CD8-positive, alpha-beta memory T cell (primary cell): ENCODE data around the gene FCHO1. TPM values are rescaled to one million over a fixed set of nuclear protein-coding genes. Genes with fewer than 3 reads are reported as not detected.

ENCODE experiments used
- CTCF ChIA-PET: fragments of 350-600 bp; sonication (Branson Sonifier 250); formaldehyde crosslinking; loops from one replicate; lab custom pipeline; 2021; ENCODE audit warnings: antibody characterized with exemption; lab: Charles Lee
- POLR2A ChIA-PET: fragments of 350-600 bp; sonication (Branson Sonifier 250); formaldehyde crosslinking; loops from one replicate; lab custom pipeline; 2021; ENCODE audit warnings: antibody characterized with exemption; lab: Charles Lee
- DNase-seq, 5 donors: peaks; one replicate each; pipeline versions ENCODE4 v3.0.0 to v3.0.0-alpha.2; 2020 to 2022; ENCODE audit warnings: mixed read lengths in 1 of 5
- H3K27ac ChIP-seq: one replicate; pipeline ENCODE4 v1.7.0; 2013; ENCODE audit warnings: low read depth, mild to moderate bottlenecking, low read length, moderate library complexity
- H3K27me3 ChIP-seq: 2 replicates; pipeline ENCODE4 v1.7.0; 2013; ENCODE audit warnings: low read length, mild to moderate bottlenecking; ENCODE audit not compliant: insufficient read depth, poor library complexity, severe bottlenecking
- H3K36me3 ChIP-seq: 2 replicates; pipeline ENCODE4 v1.7.0; 2013; ENCODE audit warnings: mild to moderate bottlenecking, low read length, moderate library complexity; ENCODE audit not compliant: insufficient read depth
- H3K4me1 ChIP-seq: 2 replicates; pipeline ENCODE4 v1.7.0; 2013; ENCODE audit warnings: mild to moderate bottlenecking, low read length, moderate library complexity; ENCODE audit not compliant: insufficient read depth
- H3K4me3 ChIP-seq: 2 replicates; pipeline ENCODE4 v1.7.0; 2013; ENCODE audit warnings: mild to moderate bottlenecking, low read length
- H3K9me3 ChIP-seq: 2 replicates; pipeline ENCODE4 v1.7.0; 2013; ENCODE audit warnings: mild to moderate bottlenecking, low read length
- H3K27ac Mint-ChIP-seq, 8 donors: one replicate each; pipeline ENCODE4 v1.8.0; 2020 to 2021; ENCODE audit warnings: mixed read lengths in 8 of 8, mild to moderate bottlenecking in 6 of 8, inconsistent platforms in 3 of 8, moderate library complexity in 3 of 8
- H3K27me3 Mint-ChIP-seq, 2 donors: one replicate each; pipeline ENCODE4 v1.8.0; 2020 to 2021; ENCODE audit warnings: mixed read lengths in 2 of 2, mild to moderate bottlenecking in 1 of 2, moderate library complexity in 1 of 2
- H3K36me3 Mint-ChIP-seq, 3 donors: one replicate each; pipeline ENCODE4 v1.8.0; 2020 to 2021; ENCODE audit warnings: mixed read lengths in 3 of 3, inconsistent platforms in 1 of 3, mild to moderate bottlenecking in 1 of 3
- H3K4me1 Mint-ChIP-seq, 3 donors: one replicate each; pipeline ENCODE4 v1.8.0; 2020 to 2021; ENCODE audit warnings: mixed read lengths in 3 of 3, inconsistent platforms in 1 of 3, mild to moderate bottlenecking in 1 of 3
- H3K4me3 Mint-ChIP-seq, 7 donors: one replicate each; pipeline ENCODE4 v1.8.0; 2020 to 2021; ENCODE audit warnings: mixed read lengths in 7 of 7, mild to moderate bottlenecking in 6 of 7, moderate library complexity in 4 of 7, inconsistent platforms in 2 of 7
- H3K9me3 Mint-ChIP-seq, 5 donors: one replicate each; pipeline ENCODE4 v1.8.0; 2020 to 2022; ENCODE audit warnings: mixed read lengths in 5 of 5, mild to moderate bottlenecking in 3 of 5, moderate library complexity in 2 of 5, inconsistent platforms in 1 of 5
- polyA plus RNA-seq: library from polyadenylated mRNA; unstranded; fragments of 300-500 nt; fragmentation: Illumina TruSeq; gene quantifications from one replicate; pipeline ENCODE4 v1.2.3, GENCODE V29; 2021
- total RNA-seq, 2 experiments: library from RNA; stranded (reverse); gene quantifications; one replicate each; pipeline ENCODE4 v1.2.3, GENCODE V29; 2021

Gene FCHO1
- total and polyA plus RNA-seq, 3 experiments from 2014 or later: 23.0 to 38.7 (median 37.7) TPM

- Mint-ChIP-seq H3K36me3 (peaks cover 0 to 69% (median 10%) of the 10 kb centered on the region in 3 donors), H3K9me3 (no peaks in the 10 kb centered on the region), H3K27ac (peak overlapping the region in 4 of 8 donors; percentile 46 to 85 (median 79)), H3K27me3 (no peaks in the 10 kb centered on the region), H3K4me1 (peaks cover 25 to 55% (median 27%) of the 10 kb centered on the region in 3 donors), H3K4me3 (no peak overlapping the region)
- no peak overlapping the region for H3K4me3 ChIP-seq
- ChIA-PET POLR2A (interaction anchor here (0.6 kb wide), 1 partner anchor 18 kb away, joined by 4 read pairs; no protein-coding TSS in a partner anchor), CTCF (interaction anchor here (0.9 kb wide), 1 partner anchor 19 kb away, joined by 3 read pairs; no protein-coding TSS in a partner anchor)
- H3K36me3 ChIP-seq: peaks cover 4% of the 10 kb centered on the region
- H3K4me1 ChIP-seq: peaks cover 25% of the 10 kb centered on the region
- H3K27me3 ChIP-seq: no peaks in the 10 kb centered on the region
- DNase-seq: no peak
- no peaks in the 10 kb centered on the region for H3K9me3 ChIP-seq
- no peak overlapping the region for H3K27ac ChIP-seq
Observed at GRCh38 chr19:17724655-17725054, 26.6 kb upstream of the FCHO1 start.

GRCh38 chr19:17725422-17726078 lies 25.7 kb upstream of the FCHO1 start:
- no peak overlapping the region for H3K27ac ChIP-seq
- H3K4me1 Mint-ChIP-seq: peaks cover 27 to 56% (median 27%) of the 10 kb centered on the region in 3 donors
- H3K27me3 Mint-ChIP-seq: no peaks in the 10 kb centered on the region
- no peaks in the 10 kb centered on the region for H3K9me3 ChIP-seq
- CTCF ChIA-PET: interaction anchor here (0.9 to 1.5 kb wide), 3 partner anchors 12 to 130 kb away, joined by 3 to 5 read pairs (median 3); no protein-coding TSS in a partner anchor
- H3K9me3 Mint-ChIP-seq: no peaks in the 10 kb centered on the region
- peaks cover 4% of the 10 kb centered on the region for H3K36me3 ChIP-seq
- POLR2A ChIA-PET: no interaction called here
- no peak for DNase-seq
- H3K4me3 ChIP-seq: no peak overlapping the region
- no peaks in the 10 kb centered on the region for H3K27me3 ChIP-seq
- H3K27ac Mint-ChIP-seq: peak overlapping the region in 2 of 8 donors; percentile 47 to 69
- peaks cover 18% of the 10 kb centered on the region for H3K4me1 ChIP-seq
- peak overlapping the region in 1 of 7 donors; percentile 73 for H3K4me3 Mint-ChIP-seq
- H3K36me3 Mint-ChIP-seq: peaks cover 0 to 71% (median 10%) of the 10 kb centered on the region in 3 donors

GRCh38 chr19:17726136-17726741 lies 25.0 kb upstream of the FCHO1 start:
- H3K36me3 ChIP-seq: peaks cover 4% of the 10 kb centered on the region
- no peaks in the 10 kb centered on the region for H3K27me3 Mint-ChIP-seq
- POLR2A ChIA-PET: interaction anchor here (0.7 kb wide), 1 partner anchor 206 kb away, joined by 3 read pairs; the partner anchor contains the start of gene CCDC124

GRCh38 chr19:17726964-17727773 lies 24.1 kb upstream of the FCHO1 start:
- Histone ChIP-seq H3K27me3 (no peaks in the 10 kb centered on the region), H3K36me3 (peaks cover 4% of the 10 kb centered on the region), H3K9me3 (no peaks in the 10 kb centered on the region), H3K4me3 (no peak overlapping the region), H3K27ac (no peak overlapping the region), H3K4me1 (peaks cover 2% of the 10 kb centered on the region)
- no peaks in the 10 kb centered on the region for H3K9me3 Mint-ChIP-seq
- H3K27me3 Mint-ChIP-seq: no peaks in the 10 kb centered on the region
- peaks cover 5 to 79% (median 14%) of the 10 kb centered on the region in 3 donors for H3K36me3 Mint-ChIP-seq
- H3K4me1 Mint-ChIP-seq: peaks cover 22 to 55% (median 26%) of the 10 kb centered on the region in 3 donors
- no peak overlapping the region for H3K27ac Mint-ChIP-seq
- ChIA-PET CTCF (no interaction called here), POLR2A (interaction anchor here (0.6 kb wide), 1 partner anchor 9 kb away, joined by 5 read pairs; no protein-coding TSS in a partner anchor)
- no peak overlapping the region for H3K4me3 Mint-ChIP-seq
- no peak for DNase-seq

More at GRCh38 chr19:17726136-17726741, 25.0 kb upstream of the FCHO1 start:
- H3K27ac ChIP-seq: no peak overlapping the region
- peaks cover 11% of the 10 kb centered on the region for H3K4me1 ChIP-seq
- no peak for DNase-seq
- no peak overlapping the region for H3K4me3 ChIP-seq
- H3K4me1 Mint-ChIP-seq: peaks cover 25 to 56% (median 27%) of the 10 kb centered on the region in 3 donors
- H3K4me3 Mint-ChIP-seq: no peak overlapping the region
- no peak overlapping the region for H3K27ac Mint-ChIP-seq
- H3K27me3 ChIP-seq: no peaks in the 10 kb centered on the region
- CTCF ChIA-PET: interaction anchor here (1.4 to 1.5 kb wide), 2 partner anchors 11 to 129 kb away, joined by 3 to 5 read pairs; no protein-coding TSS in a partner anchor
- no peaks in the 10 kb centered on the region for H3K9me3 Mint-ChIP-seq
- H3K9me3 ChIP-seq: no peaks in the 10 kb centered on the region
- peaks cover 3 to 77% (median 11%) of the 10 kb centered on the region in 3 donors for H3K36me3 Mint-ChIP-seq

- Histone ChIP-seq H3K4me3 (no peak overlapping the region), H3K4me1 (no peaks in the 10 kb centered on the region), H3K36me3 (peaks cover 4% of the 10 kb centered on the region), H3K27ac (no peak overlapping the region), H3K9me3 (no peaks in the 10 kb centered on the region), H3K27me3 (no peaks in the 10 kb centered on the region)
- no peaks in the 10 kb centered on the region for H3K9me3 Mint-ChIP-seq
- H3K27me3 Mint-ChIP-seq: no peaks in the 10 kb centered on the region
- peaks cover 22 to 54% (median 29%) of the 10 kb centered on the region in 3 donors for H3K4me1 Mint-ChIP-seq
- ChIA-PET POLR2A (no interaction called here), CTCF (no interaction called here)
- H3K27ac Mint-ChIP-seq: no peak overlapping the region
- H3K4me3 Mint-ChIP-seq: no peak overlapping the region
- DNase-seq: no peak
- peaks cover 5 to 82% (median 14%) of the 10 kb centered on the region in 3 donors for H3K36me3 Mint-ChIP-seq
Observed at GRCh38 chr19:17727843-17728242, 23.4 kb upstream of the FCHO1 start.

GRCh38 chr19:17733127-17733526 lies 18.1 kb upstream of the FCHO1 start:
- no peak overlapping the region for H3K27ac Mint-ChIP-seq

GRCh38 chr19:17734146-17734545 lies 17.1 kb upstream of the FCHO1 start:
- POLR2A ChIA-PET: no interaction called here

More at GRCh38 chr19:17733127-17733526, 18.1 kb upstream of the FCHO1 start:
- Mint-ChIP-seq H3K4me3 (no peak overlapping the region), H3K27me3 (no peaks in the 10 kb centered on the region), H3K36me3 (peaks cover 5 to 80% (median 18%) of the 10 kb centered on the region in 3 donors), H3K9me3 (no peaks in the 10 kb centered on the region), H3K4me1 (peaks cover 19 to 43% (median 25%) of the 10 kb centered on the region in 3 donors)
- Histone ChIP-seq H3K27me3 (no peaks in the 10 kb centered on the region), H3K4me3 (no peak overlapping the region), H3K9me3 (no peaks in the 10 kb centered on the region), H3K36me3 (peaks cover 15% of the 10 kb centered on the region), H3K27ac (no peak overlapping the region), H3K4me1 (no peaks in the 10 kb centered on the region)
- DNase-seq: no peak
- POLR2A ChIA-PET: no interaction called here
- CTCF ChIA-PET: no interaction called here

More at GRCh38 chr19:17734146-17734545, 17.1 kb upstream of the FCHO1 start:
- Mint-ChIP-seq H3K4me3 (no peak overlapping the region), H3K9me3 (no peaks in the 10 kb centered on the region), H3K36me3 (peaks cover 5 to 77% (median 16%) of the 10 kb centered on the region in 3 donors), H3K27me3 (no peaks in the 10 kb centered on the region), H3K4me1 (peaks cover 18 to 35% (median 25%) of the 10 kb centered on the region in 3 donors), H3K27ac (peak overlapping the region in 1 of 8 donors; percentile 68)
- Histone ChIP-seq H3K4me1 (no peaks in the 10 kb centered on the region), H3K4me3 (no peak overlapping the region), H3K36me3 (peaks cover 15% of the 10 kb centered on the region), H3K27me3 (no peaks in the 10 kb centered on the region), H3K9me3 (no peaks in the 10 kb centered on the region), H3K27ac (no peak overlapping the region)
- DNase-seq: no peak
- CTCF ChIA-PET: no interaction called here
